Fibroblast of lung (primary cell): ENCODE results near the gene ZNF549. TPM values are rescaled to one million over a fixed set of nuclear protein-coding genes. Genes with fewer than 3 reads are reported as not detected.
A peak's percentile ranks its signal among the peaks of the same experiment; 100 is the strongest.

ENCODE experiments used
- DNase-seq, 2 donors: peaks; one replicate each; pipeline versions ENCODE4 v3.0.0 to v3.0.0-alpha.2; 2010; ENCODE audit warnings: low read depth in 2 of 2
- H2AFZ ChIP-seq: 2 replicates; pipeline ENCODE4 v1.5.1; 2012; ENCODE audit warnings: low read length, control low read depth, inconsistent platforms
- H3K27ac ChIP-seq: 2 replicates; pipeline ENCODE4 v1.5.1; 2011; ENCODE audit warnings: low read length, control low read depth; ENCODE audit not compliant: insufficient read depth
- H3K27me3 ChIP-seq: 2 replicates; pipeline ENCODE4 v1.5.1; 2011; ENCODE audit warnings: mild to moderate bottlenecking, low read length; ENCODE audit not compliant: control insufficient read depth, insufficient read depth
- H3K36me3 ChIP-seq: 2 replicates; pipeline ENCODE4 v1.5.1; 2011; ENCODE audit warnings: low read length; ENCODE audit not compliant: control insufficient read depth, insufficient read depth
- H3K4me1 ChIP-seq: 2 replicates; pipeline ENCODE4 v1.5.1; 2011; ENCODE audit warnings: low read length; ENCODE audit not compliant: control insufficient read depth, insufficient read depth; ENCODE audit errors: extremely low read depth
- H3K4me2 ChIP-seq: 2 replicates; pipeline ENCODE4 v1.5.1; 2011; ENCODE audit warnings: low read length, control low read depth; ENCODE audit not compliant: insufficient read depth; ENCODE audit errors: extremely low read depth
- H3K4me3 ChIP-seq, 4 experiments: fragments of 200-600 bp in 1 of 4; sonication (generic) in 1 of 4; replicated peaks in 1 of 4; 2 replicates each; pipeline ENCODE4 v1.5.1; 2011 to 2016; ENCODE audit warnings: low read length in 4 of 4, low read depth in 3 of 4, mild to moderate bottlenecking in 3 of 4, control low read depth in 2 of 4, inconsistent platforms in 1 of 4, mixed read lengths in 1 of 4; ENCODE audit not compliant: insufficient read depth in 1 of 4; ENCODE audit errors: control extremely low read depth in 1 of 4
- H3K79me2 ChIP-seq: 2 replicates; pipeline ENCODE4 v1.5.1; 2012; ENCODE audit warnings: mild to moderate bottlenecking, low read length, inconsistent platforms; ENCODE audit not compliant: control insufficient read depth, insufficient read depth
- H3K9ac ChIP-seq: 2 replicates; pipeline ENCODE4 v1.5.1; 2011; ENCODE audit warnings: mild to moderate bottlenecking, low read length, control low read depth; ENCODE audit not compliant: insufficient read depth
- H3K9me3 ChIP-seq: 2 replicates; pipeline ENCODE4 v1.5.1; 2012; ENCODE audit warnings: low read depth, low read length; ENCODE audit not compliant: control insufficient read depth, insufficient read depth
- H4K20me1 ChIP-seq: 2 replicates; pipeline ENCODE4 v1.5.1; 2011; ENCODE audit warnings: low read length; ENCODE audit not compliant: control insufficient read depth, insufficient read depth; ENCODE audit errors: extremely low read depth
- CTCF ChIP-seq, 2 donors: IDR thresholded peaks in 1 of 2; conservative IDR thresholded peaks in 1 of 2; 1 replicate in 1 of 2; 2 replicates in 1 of 2; pipeline ENCODE4 v1.5.1; 2011 to 2012; ENCODE audit warnings: low read length in 2 of 2, control low read depth in 1 of 2, inconsistent platforms in 1 of 2, low read depth in 1 of 2, mild to moderate bottlenecking in 1 of 2
- EZH2 ChIP-seq: IDR thresholded peaks from 2 replicates; pipeline ENCODE4 v1.5.1; 2012; ENCODE audit warnings: low read length, control low read depth, mild to moderate bottlenecking; ENCODE audit errors: missing control alignments
- polyA plus RNA-seq, 2 donors: library from polyadenylated mRNA; depleted of rRNA in 1 of 2; stranded (reverse) in 1 of 2; unstranded in 1 of 2; fragments of >200 nt; gene quantifications; 2 replicates each; pipeline ENCODE4 v1.2.1, GENCODE V29; 2011 to 2012; ENCODE audit warnings: missing spikeins in 1 of 2
- total RNA-seq: library from RNA; depleted of rRNA; stranded (reverse); fragments of >200 nt; gene quantifications from 2 replicates; pipeline ENCODE4 v1.2.1, GENCODE V29; 2014

Gene ZNF549
- total and polyA plus RNA-seq, 2 donors (not counting 1 experiment from before 2014, with no cell fraction given) = 4.8 to 7.8 TPM

DNA sequence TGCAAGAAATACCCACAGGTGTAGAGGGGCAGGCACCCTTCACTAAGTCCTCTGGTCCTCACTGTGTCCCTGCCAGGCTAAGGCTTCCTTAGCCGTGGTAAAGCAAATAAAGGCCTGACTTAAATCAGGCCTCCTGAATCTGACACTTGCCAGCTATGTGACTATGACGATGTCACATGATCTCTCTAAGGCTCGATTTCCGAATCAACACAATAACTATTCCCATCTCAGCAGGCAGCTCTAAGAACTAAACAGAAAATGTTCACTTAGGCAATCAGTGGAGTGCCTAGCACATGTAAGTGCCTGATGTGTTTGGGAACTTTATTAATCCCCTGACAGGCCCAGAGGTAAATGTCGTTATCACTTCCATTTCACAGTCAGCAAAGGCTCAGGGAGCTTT, 30.5 kb downstream of the ZNF549 start:
- peaks cover 2% of the 10 kb centered on the region for H3K36me3 ChIP-seq
- no peak overlapping the region for H3K27ac ChIP-seq
- H4K20me1 ChIP-seq = no peaks in the 10 kb centered on the region
- TF ChIP-seq EZH2 (no peak), CTCF (conservative IDR thresholded peaks at IDR 0.05 in 1 of 2, IDR thresholded peaks at IDR 0.05 in 1 of 2; ENCODE audit: low read depth in 1 of 2, low read length in 2 of 2) (no peak)
- H3K9me3 ChIP-seq = no peaks in the 10 kb centered on the region
- no peak overlapping the region for H3K9ac ChIP-seq
- no peaks in the 10 kb centered on the region for H3K27me3 ChIP-seq
- H3K4me1 ChIP-seq = no peaks in the 10 kb centered on the region
- H2AFZ ChIP-seq = no peak overlapping the region
- no peak for DNase-seq
- H3K4me3 ChIP-seq = no peak overlapping the region
- H3K79me2 ChIP-seq = peaks cover 5% of the 10 kb centered on the region
- no peak overlapping the region for H3K4me2 ChIP-seq

GRCh38 chr19:57558525-57558924, 31.4 kb downstream of the ZNF549 start:
- DNase-seq = peak; percentile 18 to 37
- no peaks in the 10 kb centered on the region for H3K4me1 ChIP-seq
- H3K4me2 ChIP-seq = peak overlapping the region; percentile 74
- H3K9me3 ChIP-seq = no peaks in the 10 kb centered on the region
- H3K4me3 ChIP-seq = peak overlapping the region; percentile 77 to 91 (median 86)
- no peak overlapping the region for H3K9ac ChIP-seq
- no peaks in the 10 kb centered on the region for H4K20me1 ChIP-seq
- peaks cover 5% of the 10 kb centered on the region for H3K79me2 ChIP-seq
- no peak overlapping the region for H2AFZ ChIP-seq
- no peak overlapping the region for H3K27ac ChIP-seq
- peak; percentile 9 to 30 for TF ChIP-seq CTCF (conservative IDR thresholded peaks at IDR 0.05 in 1 of 2, IDR thresholded peaks at IDR 0.05 in 1 of 2; ENCODE audit: low read depth in 1 of 2, low read length in 2 of 2)
- TF ChIP-seq EZH2 = no peak
- H3K27me3 ChIP-seq = no peaks in the 10 kb centered on the region
- peaks cover 2% of the 10 kb centered on the region for H3K36me3 ChIP-seq

DNA sequence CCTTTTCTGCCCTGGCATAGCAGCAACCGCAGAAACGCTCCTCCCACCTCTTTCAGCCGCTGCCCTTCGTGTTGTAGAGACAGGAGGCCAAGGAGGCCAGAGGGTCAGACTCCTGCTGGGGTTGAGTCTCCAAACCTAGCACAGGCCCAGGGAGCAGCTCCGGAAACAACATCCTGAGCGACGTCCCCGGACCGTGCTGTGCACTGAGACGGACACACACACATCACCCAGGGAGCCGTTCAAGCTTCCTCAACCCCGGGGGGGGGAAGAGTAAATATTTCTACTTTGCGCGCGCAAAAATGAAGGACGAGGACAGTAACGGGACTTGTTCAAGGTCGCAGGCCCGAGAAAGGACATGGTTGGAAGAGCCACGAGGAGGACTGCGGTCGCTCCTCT, 31.9 kb downstream of the ZNF549 start:
- Histone ChIP-seq H4K20me1 (no peaks in the 10 kb centered on the region), H3K27ac (peak overlapping the region; percentile 70), H3K4me2 (peak overlapping the region; percentile 74), H3K36me3 (peaks cover 2% of the 10 kb centered on the region), H2AFZ (peak overlapping the region; percentile 0), H3K79me2 (peaks cover 5% of the 10 kb centered on the region), H3K27me3 (no peaks in the 10 kb centered on the region), H3K4me3 (peak overlapping the region; percentile 77 to 91 (median 86)), H3K4me1 (no peaks in the 10 kb centered on the region), H3K9ac (peak overlapping the region; percentile 72), H3K9me3 (no peaks in the 10 kb centered on the region)
- peak in 1 of 2 donors; percentile 18 for DNase-seq
- TF ChIP-seq EZH2 (no peak), CTCF (conservative IDR thresholded peaks at IDR 0.05 in 1 of 2, IDR thresholded peaks at IDR 0.05 in 1 of 2; ENCODE audit: low read depth in 1 of 2, low read length in 2 of 2) (no peak)
